HepG2 (cell line): Measurements from ENCODE around the gene DOCK11. TPM values are rescaled to one million over a fixed set of nuclear protein-coding genes. Genes with fewer than 3 reads are reported as not detected.

Experiments used
- ATAC-seq: fragments of 200-7000 bp; cut with Tn5 transposase; 3 replicates; pipeline ENCODE4 v1.9.1; 2020; ENCODE audit warnings: mild to moderate bottlenecking, moderate library complexity
- BruUV-seq: library from RNA; stranded (reverse); fragments of 400-500 nt; replicated peaks from 2 replicates; lab custom pipeline; 2021; lab: Mats Ljungman, UMichigan
- CTCF ChIA-PET: fragments of 300-600 bp; formaldehyde crosslinking; extraction: SDS; loops from one replicate; lab custom pipeline; 2021; ENCODE audit warnings: low total read pairs, inconsistent platforms, low intra/inter-chr PET ratio; lab: Yijun Ruan, JAX
- POLR2A ChIA-PET: fragments of 350-600 bp; sonication (Branson Sonifier 250); formaldehyde crosslinking; loops from one replicate; lab custom pipeline; 2020; ENCODE audit warnings: antibody characterized with exemption, inconsistent platforms; lab: Yijun Ruan, JAX
- DNase-seq: peaks from one replicate; pipeline ENCODE4 v3.0.0-alpha.2; 2015; ENCODE audit warnings: low spot score
- FAIRE-seq: peaks from 3 replicates; lab custom pipeline; 2011; peaks lifted over from hg19 to GRCh38; lab: Jason Lieb, UNC
- H2AFZ ChIP-seq: one replicate; pipeline ENCODE4 v1.6.1; 2011; ENCODE audit warnings: low read length, inconsistent platforms
- H3K27ac ChIP-seq: fragments of 300-600 bp; 3 replicates; pipeline ENCODE4 v1.8.0; 2011; ENCODE audit warnings: mixed run types, mild to moderate bottlenecking, mixed read lengths, low read length, inconsistent platforms; ENCODE audit not compliant: insufficient read depth; ENCODE audit errors: extremely low read length
- H3K27me3 ChIP-seq, 2 experiments: fragments of 200-600 bp in 1 of 2; 2 replicates in 1 of 2; 3 replicates in 1 of 2; pipeline versions ENCODE4 v1.6.0 to v1.8.0; 2011; ENCODE audit warnings: low read length in 2 of 2, mild to moderate bottlenecking in 2 of 2, moderate library complexity in 2 of 2, inconsistent platforms in 1 of 2; ENCODE audit not compliant: insufficient read depth in 2 of 2, control insufficient read depth in 1 of 2
- H3K36me3 ChIP-seq, 2 experiments: fragments of 200-600 bp in 1 of 2; replicated peaks in 1 of 2; 2 replicates in 1 of 2; 3 replicates in 1 of 2; pipeline versions ENCODE4 v1.5.1 to v1.8.0; 2011; ENCODE audit warnings: low read length in 2 of 2, inconsistent platforms in 1 of 2; ENCODE audit not compliant: insufficient read depth in 2 of 2, control insufficient read depth in 1 of 2
- H3K4me1 ChIP-seq: 2 replicates; pipeline ENCODE4 v1.5.1; 2012; ENCODE audit warnings: low read length, inconsistent platforms; ENCODE audit not compliant: insufficient read depth
- H3K4me2 ChIP-seq: 2 replicates; pipeline ENCODE4 v1.6.0; 2011; ENCODE audit warnings: low read depth, low read length, inconsistent platforms
- H3K4me3 ChIP-seq, 3 experiments: fragments of 200-600 bp in 1 of 3; sonication (generic), shearing (Covaris generic) in 1 of 3; replicated peaks in 1 of 3; 2 replicates each; pipeline ENCODE4 v1.5.1; 2011 to 2016; ENCODE audit warnings: low read length in 3 of 3, inconsistent platforms in 2 of 3, low read depth in 2 of 3, mild to moderate bottlenecking in 2 of 3, control low read depth in 1 of 3, mixed read lengths in 1 of 3; ENCODE audit not compliant: insufficient read depth in 1 of 3
- H3K79me2 ChIP-seq: one replicate; pipeline ENCODE4 v1.6.1; 2011; ENCODE audit warnings: low read length, inconsistent platforms; ENCODE audit not compliant: insufficient read depth
- H3K9ac ChIP-seq: 2 replicates; pipeline ENCODE4 v1.6.0; 2011; ENCODE audit warnings: mild to moderate bottlenecking, low read depth, low read length, inconsistent platforms; ENCODE audit not compliant: insufficient read depth
- H3K9me3 ChIP-seq: 2 replicates; pipeline ENCODE4 v1.5.1; 2012; ENCODE audit warnings: mild to moderate bottlenecking, low read length
- H4K20me1 ChIP-seq: 2 replicates; pipeline ENCODE4 v1.6.0; 2011; ENCODE audit warnings: inconsistent platforms, mild to moderate bottlenecking, low read length, moderate library complexity; ENCODE audit not compliant: insufficient read depth
- ETV6 ChIP-seq: sonication (generic); formaldehyde crosslinking; conservative IDR thresholded peaks from 2 replicates; pipeline ENCODE4 v1.4.0; 2020; ENCODE audit warnings: missing genetic modification reagents
- GATAD2A ChIP-seq: IDR thresholded peaks from 2 replicates; pipeline ENCODE4 v1.6.1; 2016
- GMEB2 ChIP-seq: IDR thresholded peaks from 2 replicates; pipeline ENCODE4 v1.6.1; 2016; ENCODE audit warnings: missing biosample characterization, missing genetic modification reagents, low read depth
- HNRNPK ChIP-seq: fragments of 200-400 bp; formaldehyde crosslinking; IDR thresholded peaks from 2 replicates; pipeline ENCODE4 v1.6.1; 2018; ENCODE audit warnings: low read length, low read depth, moderate library complexity, mild to moderate bottlenecking; ENCODE audit not compliant: poor library complexity, severe bottlenecking
- RERE ChIP-seq: IDR thresholded peaks from 2 replicates; pipeline ENCODE4 v1.6.1; 2016; ENCODE audit warnings: low read depth, missing genetic modification reagents, missing compliant biosample characterization
- RFXANK ChIP-seq: IDR thresholded peaks from 2 replicates; pipeline ENCODE4 v1.6.1; 2016
- ZBTB2 ChIP-seq: sonication (generic); formaldehyde crosslinking; IDR thresholded peaks from 2 replicates; pipeline ENCODE4 v1.8.0; 2022; ENCODE audit warnings: low read depth, missing genetic modification reagents
- ZFP41 ChIP-seq: sonication (generic); formaldehyde crosslinking; IDR thresholded peaks from 2 replicates; pipeline ENCODE4 v1.4.0; 2020; ENCODE audit warnings: mild to moderate bottlenecking, missing genetic modification reagents, borderline replicate concordance
- ZFX ChIP-seq: sonication (generic); formaldehyde crosslinking; IDR thresholded peaks from 2 replicates; pipeline ENCODE4 v1.4.0; 2020; ENCODE audit warnings: mild to moderate bottlenecking, low read depth, missing genetic modification reagents, moderate library complexity
- ZNF567 ChIP-seq: sonication (generic); formaldehyde crosslinking; IDR thresholded peaks from 2 replicates; pipeline ENCODE4 v1.8.1; 2023; ENCODE audit warnings: mild to moderate bottlenecking, missing genetic modification reagents, borderline replicate concordance
- ZNF629 ChIP-seq: sonication (generic); formaldehyde crosslinking; conservative IDR thresholded peaks from 2 replicates; pipeline ENCODE4 v1.5.0; 2020; ENCODE audit warnings: missing genetic modification reagents
- ZSCAN9 ChIP-seq: IDR thresholded peaks from 2 replicates; pipeline ENCODE4 v1.6.1; 2016; ENCODE audit warnings: borderline replicate concordance
- WGBS: methylation state at CpG from one replicate; pipeline ENCODE4 v1.1.6; 2017; ENCODE audit warnings: low lambda C conversion rate; 5-methylcytosine and 5-hydroxymethylcytosine counted together
- in situ Hi-C: cut with HindIII; loops from 2 replicates; pipeline ENCODE4 v1.10.0; 2017; ENCODE audit warnings: low pct_unique_long_range_greater_than_20kb; ENCODE audit not compliant: extremely low pct_ligation_motif_present
- intact Hi-C: fragments of 100-400 bp; cut with micrococcal nuclease; formaldehyde crosslinking; loops from one replicate; pipeline ENCODE4 v1.10.0; 2022; ENCODE audit not compliant: unreplicated experiment
- polyA plus RNA-seq, 8 experiments: library from polyadenylated mRNA; depleted of rRNA in 3 of 8; stranded (reverse) in 7 of 8; unstranded in 1 of 8; fragments of >200 nt; fragmentation: Illumina TruSeq in 4 of 8; extraction: Trizol in 4 of 8; gene quantifications; 2 replicates each; pipeline versions ENCODE4 v1.2.1 to v1.2.3, GENCODE V29; 2011 to 2016; ENCODE audit warnings: low read depth in 4 of 8, missing spikeins in 1 of 8, mixed read lengths in 1 of 8; ENCODE audit not compliant: insufficient read depth in 1 of 8
- total RNA-seq, 5 experiments: library from RNA; depleted of rRNA; stranded (reverse); fragments of >200 nt; fragmentation: Illumina TruSeq; extraction: Trizol; gene quantifications; 2 replicates each; pipeline ENCODE4 v1.2.3, GENCODE V29; 2016; ENCODE audit warnings: low read depth in 1 of 5

The DOCK11 gene
- total and polyA plus RNA-seq, 2 of the 13 experiments (the other 11 are each of a cell fraction or from before 2014, with no cell fraction given), result 0.02 to 0.12 TPM

GRCh38 chrX:118495061-118495921, at the start of gene DOCK11 (continued):
- peak; percentile 57 for TF ChIP-seq HNRNPK
- no peak for TF ChIP-seq GMEB2 (CRISPR knock-in tag)

GRCh38 chrX:118448273-118448783, 47.3 kb upstream of the DOCK11 start:
- no peaks in the 10 kb centered on the region for H3K79me2 ChIP-seq
- H3K9ac ChIP-seq, result no peak overlapping the region
- H3K27ac ChIP-seq, result no peak overlapping the region
- H3K4me2 ChIP-seq, result no peak overlapping the region
- H3K27me3 ChIP-seq, result no peaks in the 10 kb centered on the region
- DNase-seq (no peak), ATAC-seq (no peak), FAIRE-seq (no peak)
- no peaks in the 10 kb centered on the region for H3K4me1 ChIP-seq
- H2AFZ ChIP-seq, result no peak overlapping the region
- H3K9me3 ChIP-seq, result no peaks in the 10 kb centered on the region
- ChIA-PET POLR2A (no interaction called here), CTCF (no interaction called here)
- WGBS, result 89% methylated on average over 1 of the region's 3 CpGs
- H3K4me3 ChIP-seq, result no peak overlapping the region
- peaks cover 0 to 2% of the 10 kb centered on the region in 2 experiments; a peak in 2 of 5 replicates for H3K36me3 ChIP-seq
- in situ Hi-C loops, result no loop called here
- H4K20me1 ChIP-seq, result no peaks in the 10 kb centered on the region
- intact Hi-C loops, result no loop called here
- no TSS peak for BruUV-seq
- no peak for TF ChIP-seq ZNF629 (CRISPR knock-in tag)
- TF ChIP-seq ZSCAN9 (CRISPR knock-in tag), result no peak
- TF ChIP-seq RERE (CRISPR knock-in tag), result no peak
- TF ChIP-seq ZNF567 (CRISPR knock-in tag), result no peak
- TF ChIP-seq ZFX, result no peak
- no peak for TF ChIP-seq ZFP41 (CRISPR knock-in tag)
- no peak for TF ChIP-seq RFXANK (CRISPR knock-in tag)
- no peak for TF ChIP-seq ETV6 (CRISPR knock-in tag)
- no peak for TF ChIP-seq ZBTB2 (CRISPR knock-in tag)
- no peak for TF ChIP-seq GATAD2A (CRISPR knock-in tag)
